Endothelial cell (in vitro differentiated cells): ENCODE measurements around the gene MST1. TPM values are rescaled to one million over a fixed set of nuclear protein-coding genes. Genes with fewer than 3 reads are reported as not detected.

Experiments
- DNase-seq: peaks from one replicate; pipeline ENCODE4 v3.0.0; 2021; ENCODE audit warnings: low spot score
- H3K27ac Mint-ChIP-seq: one replicate; pipeline ENCODE4 v1.8.0; 2021; ENCODE audit warnings: mixed read lengths, inconsistent platforms; ENCODE audit not compliant: unreplicated experiment
- H3K27me3 Mint-ChIP-seq: one replicate; pipeline ENCODE4 v1.8.0; 2021; ENCODE audit warnings: mild to moderate bottlenecking, moderate library complexity, mixed read lengths, inconsistent platforms; ENCODE audit not compliant: unreplicated experiment
- H3K36me3 Mint-ChIP-seq: one replicate; pipeline ENCODE4 v1.8.0; 2021; ENCODE audit warnings: mild to moderate bottlenecking, low read depth, mixed read lengths, inconsistent platforms; ENCODE audit not compliant: unreplicated experiment
- H3K4me1 Mint-ChIP-seq: one replicate; pipeline ENCODE4 v1.8.0; 2021; ENCODE audit warnings: mild to moderate bottlenecking, mixed read lengths, inconsistent platforms; ENCODE audit not compliant: unreplicated experiment
- H3K4me3 Mint-ChIP-seq: one replicate; pipeline ENCODE4 v1.8.0; 2021; ENCODE audit warnings: mild to moderate bottlenecking, mixed read lengths, inconsistent platforms; ENCODE audit not compliant: unreplicated experiment
- H3K9me3 Mint-ChIP-seq: one replicate; pipeline ENCODE4 v1.8.0; 2021; ENCODE audit warnings: mixed read lengths, inconsistent platforms; ENCODE audit not compliant: unreplicated experiment
- CTCF ChIP-seq: fragments of 200-600 bp; sonication (generic); IDR thresholded peaks from one replicate; pipeline ENCODE4 v1.5.0; 2021; ENCODE audit warnings: antibody characterized with exemption; ENCODE audit not compliant: unreplicated experiment
- total RNA-seq: library from RNA; stranded (reverse); fragmentation: NEBNext Ultra II Directional; extraction: Animal tissue kit (Norgen Biotek cat#: 25700); gene quantifications from one replicate; pipeline ENCODE4 v1.2.1, GENCODE V29; 2021; ENCODE audit not compliant: unreplicated experiment

Gene MST1
- total RNA-seq, 1 donor from 2014 or later: 22.0 TPM

DNA sequence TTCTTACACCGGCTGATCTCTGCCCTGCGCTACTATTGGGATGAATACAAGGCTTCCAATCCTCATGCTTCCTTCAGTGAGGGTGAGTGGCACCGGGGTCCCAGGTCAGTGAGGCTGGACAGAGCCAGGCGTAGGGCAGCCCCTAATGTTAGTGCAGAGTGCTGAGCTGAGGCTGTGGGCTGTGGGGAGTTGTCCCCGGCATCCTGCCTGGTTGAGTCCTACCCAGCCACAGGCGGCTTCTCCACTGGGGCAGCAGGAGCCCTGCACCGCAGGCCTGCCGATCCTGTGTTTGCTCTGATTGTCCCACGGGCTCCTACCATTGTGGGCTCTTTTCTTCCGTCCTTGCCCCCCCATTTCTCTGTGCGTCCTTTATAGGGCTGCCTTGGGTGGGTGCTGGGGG, 13.4 kb upstream of the MST1 start:
- Mint-ChIP-seq H3K4me3 (no peak overlapping the region), H3K27me3 (peaks cover 9% of the 10 kb centered on the region), H3K9me3 (no peaks in the 10 kb centered on the region), H3K27ac (no peak overlapping the region), H3K4me1 (peaks cover 21% of the 10 kb centered on the region), H3K36me3 (peaks cover 7% of the 10 kb centered on the region)
- TF ChIP-seq CTCF: no peak
- DNase-seq: no peak

- TF ChIP-seq CTCF: peak; percentile 46
- no peak overlapping the region for H3K27ac Mint-ChIP-seq
- peaks cover 12% of the 10 kb centered on the region for H3K27me3 Mint-ChIP-seq
- H3K9me3 Mint-ChIP-seq: no peaks in the 10 kb centered on the region
- H3K4me1 Mint-ChIP-seq: peaks cover 11% of the 10 kb centered on the region
- no peaks in the 10 kb centered on the region for H3K36me3 Mint-ChIP-seq
- peak overlapping the region; percentile 31 for H3K4me3 Mint-ChIP-seq
- DNase-seq: peak; percentile 57
Measured at GRCh38 chr3:49701388-49702077, 12.3 kb upstream of the MST1 start.

GRCh38 chr3:49700453-49701128, 11.3 kb upstream of the MST1 start:
- peaks cover 14% of the 10 kb centered on the region for H3K27me3 Mint-ChIP-seq
- no peak overlapping the region for H3K4me3 Mint-ChIP-seq
- peaks cover 11% of the 10 kb centered on the region for H3K4me1 Mint-ChIP-seq
- no peak for TF ChIP-seq CTCF
- no peak overlapping the region for H3K27ac Mint-ChIP-seq
- no peaks in the 10 kb centered on the region for H3K9me3 Mint-ChIP-seq
- DNase-seq: no peak
- no peaks in the 10 kb centered on the region for H3K36me3 Mint-ChIP-seq

- peaks cover 11% of the 10 kb centered on the region for H3K4me1 Mint-ChIP-seq
- peaks cover 14% of the 10 kb centered on the region for H3K27me3 Mint-ChIP-seq
- H3K9me3 Mint-ChIP-seq: no peaks in the 10 kb centered on the region
- no peak overlapping the region for H3K27ac Mint-ChIP-seq
- no peak overlapping the region for H3K4me3 Mint-ChIP-seq
- no peak for DNase-seq
- no peaks in the 10 kb centered on the region for H3K36me3 Mint-ChIP-seq
- no peak for TF ChIP-seq CTCF
Measured at GRCh38 chr3:49700014-49700413, 10.7 kb upstream of the MST1 start.
